GM12801 (cell line): ENCODE data around the gene TIPARP.

Source experiments
- CTCF ChIP-seq: IDR thresholded peaks from one replicate; pipeline ENCODE4 v1.5.1; 2011; ENCODE audit warnings: control low read depth; ENCODE audit not compliant: insufficient read length; ENCODE audit errors: extremely low read depth

The TIPARP gene

GRCh38 chr3:156639414-156640023 lies 34.9 kb upstream of the TIPARP start:
- no peak for TF ChIP-seq CTCF

GRCh38 chr3:156641618-156641975 lies 32.8 kb upstream of the TIPARP start:
- TF ChIP-seq CTCF: no peak

- TF ChIP-seq CTCF: no peak
These were observed 31.4 kb upstream of the TIPARP start for GRCh38 chr3:156642750-156643728.

- no peak for TF ChIP-seq CTCF
These were observed 30.5 kb upstream of the TIPARP start for GRCh38 chr3:156643729-156644389.

- TF ChIP-seq CTCF: no peak
These were observed 29.4 kb upstream of the TIPARP start for GRCh38 chr3:156644958-156645357.

GRCh38 chr3:156646958-156647357 lies 27.4 kb upstream of the TIPARP start:
- TF ChIP-seq CTCF: no peak

GRCh38 chr3:156648086-156648485 lies 26.3 kb upstream of the TIPARP start:
- no peak for TF ChIP-seq CTCF
